AG08396 (cell line): Measurements from ENCODE around the gene RPLP2.
A peak's percentile ranks its signal among the peaks of the same experiment; 100 is the strongest.

Experiments used
- DNase-seq: peaks from one replicate; pipeline ENCODE4 v3.0.0; 2012; ENCODE audit warnings: low spot score, mixed read lengths

RPLP2 gene

DNA sequence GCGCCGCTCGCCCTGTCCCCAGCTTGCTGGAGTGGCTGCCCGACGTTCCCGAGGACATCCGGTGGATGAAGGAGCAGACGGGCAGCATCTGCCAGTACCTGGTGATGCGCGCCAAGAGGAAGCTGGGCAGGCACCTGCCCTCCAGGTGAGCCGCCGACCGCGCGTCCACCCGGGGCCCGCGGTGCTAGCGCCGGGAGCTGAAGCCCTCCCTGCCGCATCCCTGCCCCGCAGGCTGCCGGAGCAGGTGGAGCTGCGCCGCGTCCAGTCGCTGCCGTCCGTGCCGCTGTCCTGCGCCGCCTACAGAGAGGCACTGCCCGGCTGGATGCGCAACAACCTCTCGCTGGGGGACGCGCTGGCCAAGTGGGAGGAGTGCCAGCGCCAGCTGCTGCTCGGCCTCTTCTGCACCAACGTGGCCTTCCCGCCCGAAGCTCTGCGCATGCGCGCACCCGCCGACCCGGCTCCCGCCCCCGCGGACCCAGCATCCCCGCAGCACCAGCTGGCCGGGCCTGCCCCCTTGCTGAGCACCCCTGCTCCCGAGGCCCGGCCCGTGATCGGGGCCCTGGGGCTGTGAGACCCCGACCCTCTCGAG, 14.6 kb downstream of the RPLP2 start:
- DNase-seq, result no peak

DNA sequence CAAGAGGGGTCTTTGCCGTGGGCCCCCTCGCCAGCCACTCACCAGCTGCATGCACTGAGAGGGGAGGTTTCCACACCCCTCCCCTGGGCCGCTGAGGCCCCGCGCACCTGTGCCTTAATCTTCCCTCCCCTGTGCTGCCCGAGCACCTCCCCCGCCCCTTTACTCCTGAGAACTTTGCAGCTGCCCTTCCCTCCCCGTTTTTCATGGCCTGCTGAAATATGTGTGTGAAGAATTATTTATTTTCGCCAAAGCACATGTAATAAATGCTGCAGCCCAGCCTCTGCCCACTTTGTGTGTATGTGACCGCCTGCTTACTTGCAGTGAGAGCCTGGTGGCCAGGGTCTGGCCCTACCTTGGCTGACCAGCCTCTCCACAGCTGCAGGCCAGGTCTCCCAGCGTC, 15.2 kb downstream of the RPLP2 start:
- DNase-seq, result no peak

DNA sequence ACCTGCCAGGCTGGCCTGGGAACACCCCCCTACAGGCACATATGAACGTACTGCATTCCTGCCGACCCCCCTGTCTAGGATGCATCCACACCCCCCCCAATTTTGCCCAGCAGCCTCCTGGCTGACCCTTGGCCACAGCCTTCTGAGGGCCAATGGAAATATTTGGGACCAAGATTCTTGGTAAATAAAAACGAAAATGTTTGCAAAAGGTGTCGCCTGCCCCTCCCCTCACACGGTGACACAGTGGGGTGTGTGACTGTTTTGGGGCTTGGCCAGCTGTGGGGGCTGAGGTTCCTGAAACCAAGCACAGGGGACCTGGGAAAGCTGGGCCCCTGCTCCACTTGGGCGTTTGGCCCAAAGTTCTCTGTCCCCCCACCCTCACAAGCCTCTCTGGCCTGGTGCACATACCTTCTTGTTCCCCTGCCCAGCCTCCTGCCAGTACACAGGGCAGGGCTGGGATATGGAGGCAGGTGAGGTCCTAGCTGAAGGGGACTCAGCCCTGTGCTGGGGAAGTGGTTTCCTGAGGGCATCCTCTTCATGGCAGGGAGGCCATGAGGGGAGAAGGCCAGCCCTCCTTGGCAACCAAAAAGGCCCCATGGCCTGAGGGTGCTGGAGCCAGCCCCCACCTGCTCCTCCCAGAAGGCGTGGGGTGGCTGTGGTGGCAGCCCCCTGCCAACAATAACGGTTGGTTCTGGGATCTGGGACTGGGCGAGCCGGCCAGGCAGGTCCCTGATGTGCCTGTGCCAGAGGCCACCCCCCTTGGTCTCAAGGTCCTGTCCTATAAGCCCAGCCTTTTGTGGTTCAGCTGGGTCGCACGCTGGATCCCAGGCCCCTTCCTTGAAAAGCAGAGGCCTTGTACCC, 15.8 kb downstream of the RPLP2 start:
- no peak for DNase-seq

DNA sequence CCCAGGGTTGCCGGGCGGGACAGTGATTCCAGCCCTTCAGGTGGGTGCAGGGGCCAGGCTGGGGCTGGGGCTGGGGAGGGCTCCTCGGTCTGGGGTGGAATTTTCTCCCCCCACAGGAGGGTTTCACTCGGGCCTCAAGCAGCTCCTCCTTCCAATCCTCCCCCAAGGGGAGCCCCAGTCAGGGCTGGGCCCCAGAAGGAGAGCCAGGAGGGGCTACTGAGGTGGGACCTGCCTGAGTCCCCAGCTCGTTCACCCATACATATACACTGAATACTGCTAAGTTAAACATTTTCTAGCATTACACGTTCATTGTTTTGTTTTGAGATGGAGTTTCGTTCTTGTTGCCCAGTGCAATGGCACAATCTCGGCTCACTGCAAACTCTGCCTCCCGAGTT, 16.5 kb downstream of the RPLP2 start:
- DNase-seq, result no peak

DNA sequence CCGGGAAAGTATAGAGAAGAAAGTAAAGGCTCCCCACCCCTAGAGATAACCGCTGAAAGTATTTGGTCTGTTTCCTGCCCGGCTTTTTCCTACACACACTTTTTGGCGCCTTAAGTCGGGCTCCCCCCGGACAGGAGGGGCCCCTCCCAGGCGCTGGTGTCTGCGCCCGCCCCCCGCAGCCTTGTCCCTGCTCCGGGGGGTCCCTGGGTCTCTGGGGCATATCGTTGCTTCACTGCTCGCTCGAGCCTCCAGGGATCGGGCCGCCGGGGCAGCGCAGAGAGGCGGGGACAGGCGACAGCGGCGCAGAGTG, 17.0 kb downstream of the RPLP2 start:
- DNase-seq, result no peak

- DNase-seq, result no peak
These were observed 17.6 kb downstream of the RPLP2 start for GRCh38 chr11:827146-827896.

DNA sequence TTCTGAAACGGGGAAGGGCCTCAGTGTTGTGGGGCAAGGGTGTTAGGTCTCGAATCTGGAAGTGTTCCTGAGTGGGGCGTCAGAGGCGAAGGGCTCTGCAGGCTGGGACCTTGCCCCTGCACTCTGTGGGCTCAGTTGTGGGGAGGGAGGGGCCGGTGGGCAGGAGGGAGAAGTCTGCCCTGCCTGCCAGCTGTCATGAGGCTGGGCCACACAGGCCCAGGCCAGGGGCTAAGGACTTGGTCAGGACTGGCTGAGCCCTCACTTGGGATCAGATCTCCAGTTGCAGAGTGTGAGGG, 18.1 kb downstream of the RPLP2 start, which contains the start of gene CRACR2B:
Gene CRACR2B, plus strand, starts transcription at position 23 of the 296 bp plus-strand sequence. CDS start 689 bp downstream, outside the sequence.
- no peak for DNase-seq

DNA sequence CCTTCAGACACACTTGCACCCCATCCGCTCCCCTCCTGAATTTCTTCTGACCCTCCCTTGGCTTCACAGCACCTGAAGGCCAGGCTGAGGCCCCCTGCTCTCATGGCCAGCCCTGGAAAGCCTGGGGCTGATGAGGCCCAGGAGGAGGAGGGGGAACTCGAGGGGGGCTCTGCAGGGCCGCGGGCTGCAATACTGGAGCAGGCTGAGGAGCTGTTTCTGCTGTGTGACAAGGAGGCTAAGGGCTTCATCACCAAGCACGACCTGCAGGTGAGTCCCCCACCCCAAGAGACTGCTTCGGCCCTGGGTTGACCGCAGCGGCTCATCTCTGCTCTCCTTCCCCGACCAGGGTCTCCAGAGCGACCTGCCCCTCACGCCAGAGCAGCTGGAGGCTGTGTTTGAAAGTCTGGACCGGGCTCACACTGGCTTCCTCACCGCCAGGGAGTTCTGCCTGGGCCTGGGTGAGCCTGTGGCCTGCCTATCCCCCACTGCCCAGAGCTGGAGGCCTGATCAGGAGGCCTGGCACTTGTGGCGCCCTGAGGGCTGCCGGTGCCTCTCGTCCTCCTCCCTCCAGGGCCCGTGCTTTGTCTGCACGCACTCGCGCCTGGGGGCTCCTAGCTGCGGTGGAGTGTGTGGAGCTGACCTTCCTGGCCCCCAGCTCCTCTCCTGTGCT, 18.9 kb downstream of the RPLP2 start:
- no peak for DNase-seq

DNA sequence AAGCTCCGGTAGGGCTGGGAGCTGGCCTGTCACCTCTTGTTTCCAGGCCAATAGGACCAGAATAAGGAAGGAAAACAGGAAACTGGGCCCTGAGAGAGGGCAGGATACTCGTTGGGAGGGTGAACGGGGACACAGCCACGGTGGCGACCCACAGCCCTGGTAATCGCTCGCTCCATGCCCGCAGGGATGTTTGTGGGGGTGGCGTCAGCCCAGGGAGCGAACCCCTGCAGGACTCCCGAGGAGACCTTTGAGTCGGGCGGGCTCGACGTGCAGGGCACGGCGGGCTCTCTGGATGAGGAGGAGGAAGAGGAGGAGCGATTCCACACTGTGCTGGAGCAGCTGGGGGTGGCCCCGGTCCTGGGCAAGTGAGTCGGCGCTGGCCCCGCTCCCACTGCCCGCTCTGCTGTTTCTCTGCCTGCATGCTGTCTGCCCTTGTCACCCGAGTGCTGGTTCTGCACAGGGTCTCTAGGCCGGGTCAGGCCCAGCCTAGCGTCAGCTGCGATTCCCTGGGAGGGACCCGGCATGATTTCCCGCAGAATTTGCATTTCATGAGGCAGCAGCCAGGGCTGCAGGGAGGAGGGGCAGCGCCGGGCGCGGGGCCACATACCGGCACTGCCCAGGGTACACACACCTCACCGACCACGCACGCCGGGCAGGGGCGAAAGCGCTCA, 19.5 kb downstream of the RPLP2 start:
- no peak for DNase-seq

- no peak for DNase-seq
These were observed 20.1 kb downstream of the RPLP2 start for GRCh38 chr11:829847-830294.

DNA sequence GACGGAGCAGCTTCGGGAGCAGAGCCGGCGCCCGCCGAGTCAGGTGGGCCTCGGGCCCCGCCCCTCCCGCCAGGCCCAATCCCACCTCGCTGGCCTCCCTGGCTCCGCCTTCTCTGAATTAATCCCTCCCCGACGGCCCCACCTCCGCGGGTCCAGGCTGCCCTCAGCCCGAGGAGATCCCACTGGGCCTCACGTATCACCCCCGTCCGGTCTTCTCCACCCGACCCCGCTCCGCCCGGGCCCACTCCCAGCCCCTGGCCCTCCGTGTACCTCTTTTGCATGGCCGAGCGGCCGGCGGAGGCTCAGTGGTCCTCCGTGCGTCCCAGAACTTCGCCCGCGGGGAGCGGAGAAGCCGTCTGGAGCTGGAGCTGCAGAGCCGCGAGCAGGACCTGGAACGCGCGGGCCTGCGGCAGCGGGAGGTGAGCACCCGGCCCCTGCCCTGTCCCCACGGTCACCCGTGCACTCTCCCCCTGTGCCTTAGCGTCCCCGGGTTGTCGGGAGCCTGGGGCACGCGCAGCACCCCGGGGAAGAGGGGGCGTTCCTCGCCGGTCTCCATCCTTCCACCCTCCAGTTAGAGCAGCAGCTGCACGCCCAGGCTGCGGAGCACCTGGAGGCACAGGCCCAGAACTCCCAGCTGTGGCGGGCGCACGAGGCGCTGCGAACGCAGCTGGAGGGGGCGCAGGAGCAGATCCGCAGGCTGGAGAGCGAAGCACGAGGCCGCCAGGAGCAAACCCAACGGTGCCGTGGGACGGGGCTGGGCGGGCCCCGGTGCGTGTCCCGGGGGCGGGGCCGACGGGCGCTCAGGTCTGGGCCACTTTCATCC, 20.7 kb downstream of the RPLP2 start:
- DNase-seq, result peak; percentile 73

DNA sequence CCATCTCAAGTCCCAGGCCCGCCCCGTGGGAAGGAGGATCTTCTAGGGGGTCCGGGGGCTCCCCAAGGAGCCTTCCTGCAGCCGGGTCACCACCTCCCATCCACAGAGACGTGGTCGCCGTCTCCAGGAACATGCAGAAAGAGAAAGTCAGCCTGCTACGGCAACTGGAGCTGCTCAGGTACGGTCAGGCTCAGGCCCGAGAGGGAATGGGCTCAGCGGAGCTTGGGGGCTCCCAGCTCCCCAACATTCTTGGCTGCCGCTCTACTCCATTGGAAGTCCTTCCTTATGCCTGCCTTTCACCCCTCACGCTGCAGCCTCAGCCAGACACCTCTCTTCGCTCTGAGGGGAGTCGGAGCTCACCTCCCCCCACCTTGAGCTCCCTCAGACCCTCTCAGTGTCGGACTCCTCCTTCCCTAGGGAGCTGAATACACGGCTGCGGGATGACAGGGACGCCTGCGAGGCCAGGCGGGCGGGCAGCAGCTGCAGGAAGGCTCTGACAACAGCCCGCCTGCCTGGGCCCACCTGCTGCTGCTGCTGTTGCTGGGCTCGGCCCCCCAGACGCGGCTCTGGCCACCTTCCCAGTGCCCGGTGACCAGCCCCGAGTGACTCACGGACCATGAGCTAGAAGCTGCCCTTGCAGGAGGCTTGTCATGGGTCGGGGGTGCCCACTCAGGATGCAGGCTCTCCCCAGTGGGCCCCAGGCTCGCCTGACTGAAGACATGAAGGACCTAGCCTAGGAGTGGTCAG, 21.5 kb downstream of the RPLP2 start:
- DNase-seq, result no peak

DNA sequence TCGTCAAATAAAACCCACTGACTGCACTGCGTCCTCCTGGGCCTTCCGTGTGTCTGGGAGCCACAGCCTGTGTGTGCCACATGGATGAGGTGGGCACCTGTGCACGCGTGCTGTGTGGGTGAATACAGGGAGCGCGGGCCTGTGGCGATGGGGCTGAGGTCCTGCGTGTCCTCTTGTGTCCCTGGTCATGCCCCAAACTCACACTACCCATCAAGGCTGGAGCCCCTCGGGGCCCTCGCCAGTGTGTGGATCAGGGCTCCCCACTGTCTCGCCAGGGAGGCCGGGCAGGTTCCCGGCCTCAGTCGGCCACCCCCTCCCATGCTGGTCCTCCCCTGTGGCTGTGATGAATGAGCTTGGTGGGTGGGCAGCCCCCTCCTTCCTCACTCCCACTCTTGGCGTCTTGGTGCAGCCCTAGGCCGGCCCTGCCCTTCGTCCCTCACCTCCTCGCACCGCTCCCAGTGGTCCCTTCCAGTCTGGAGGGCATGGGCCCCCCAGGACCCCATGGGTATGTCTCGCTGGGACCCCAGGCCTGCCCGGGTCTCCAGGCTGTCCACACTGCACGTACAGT, 22.3 kb downstream of the RPLP2 start:
- DNase-seq, result no peak

DNA sequence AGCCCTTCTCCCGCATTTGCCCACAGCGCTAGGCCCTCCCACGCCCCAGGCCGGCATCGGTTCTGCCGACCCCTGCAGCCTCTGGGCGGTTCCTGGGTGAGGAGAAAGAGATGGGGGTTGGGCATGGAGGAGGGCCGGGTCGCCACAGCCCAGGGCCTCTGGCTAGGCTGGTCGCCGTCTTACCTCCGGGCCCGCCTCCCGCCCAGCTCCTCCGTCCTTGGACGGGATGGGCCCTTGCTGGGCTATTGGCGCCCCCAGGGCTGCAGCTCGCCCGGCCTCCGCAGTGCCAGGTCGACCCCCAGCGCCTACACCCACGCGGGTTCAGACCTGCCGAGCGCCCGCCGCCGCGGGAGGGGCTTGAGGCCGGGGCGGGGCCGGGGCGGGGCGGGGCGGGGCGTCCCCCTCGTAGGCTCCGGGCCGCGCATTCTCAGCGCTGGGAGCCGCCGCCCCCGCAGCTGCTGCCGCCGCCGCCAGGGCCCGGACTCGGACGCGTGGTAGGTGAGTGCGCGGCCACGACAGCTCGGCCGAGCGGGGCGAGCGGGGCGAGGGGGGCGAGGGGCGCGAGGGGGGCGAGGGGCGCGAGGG, 22.9 kb downstream of the RPLP2 start, which contains the start of gene CD151:
Gene CD151, plus strand, starts transcription at position 424 of the 585 bp plus-strand sequence. CDS start 3,118 bp downstream, outside the sequence.
- peak; percentile 82 for DNase-seq

DNA sequence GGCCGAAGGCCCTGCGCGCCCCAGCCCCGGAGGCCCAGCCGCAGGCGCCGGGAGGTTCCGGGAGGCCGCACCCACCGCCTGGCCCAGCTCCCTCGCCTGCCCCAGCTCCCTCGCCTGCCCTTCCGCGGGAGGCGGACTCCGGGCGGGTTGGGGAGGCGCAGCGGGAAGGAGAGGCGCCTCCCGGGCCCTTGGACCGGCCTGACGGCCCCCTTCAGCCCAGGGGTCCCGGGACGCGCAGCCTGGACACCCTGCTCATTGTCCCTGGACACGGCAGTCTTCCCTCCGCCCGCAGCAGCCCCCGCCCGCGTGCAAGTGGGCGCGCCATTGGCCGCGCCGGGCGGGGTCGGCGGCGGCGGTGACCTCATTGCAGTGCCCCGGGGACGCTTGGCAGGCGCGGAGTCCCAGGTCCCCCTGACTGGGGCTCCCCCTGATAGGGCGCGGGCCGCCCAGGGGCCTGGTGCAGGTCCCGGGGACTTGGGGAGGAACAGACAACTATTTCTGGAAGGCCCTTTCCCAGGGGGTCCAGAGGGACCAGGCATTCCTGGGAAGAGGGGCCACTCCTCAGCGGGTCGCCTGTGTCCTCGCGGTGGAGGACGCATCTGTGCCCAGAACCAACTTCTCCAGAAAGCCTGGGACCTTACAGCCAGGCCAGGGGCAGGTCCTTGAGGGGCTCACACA, 23.5 kb downstream of the RPLP2 start:
- DNase-seq, result no peak

- DNase-seq, result no peak
These were observed 24.1 kb downstream of the RPLP2 start for GRCh38 chr11:833849-834311.

- DNase-seq, result peak; percentile 74
These were observed 24.9 kb downstream of the RPLP2 start for GRCh38 chr11:834371-835316.

DNA sequence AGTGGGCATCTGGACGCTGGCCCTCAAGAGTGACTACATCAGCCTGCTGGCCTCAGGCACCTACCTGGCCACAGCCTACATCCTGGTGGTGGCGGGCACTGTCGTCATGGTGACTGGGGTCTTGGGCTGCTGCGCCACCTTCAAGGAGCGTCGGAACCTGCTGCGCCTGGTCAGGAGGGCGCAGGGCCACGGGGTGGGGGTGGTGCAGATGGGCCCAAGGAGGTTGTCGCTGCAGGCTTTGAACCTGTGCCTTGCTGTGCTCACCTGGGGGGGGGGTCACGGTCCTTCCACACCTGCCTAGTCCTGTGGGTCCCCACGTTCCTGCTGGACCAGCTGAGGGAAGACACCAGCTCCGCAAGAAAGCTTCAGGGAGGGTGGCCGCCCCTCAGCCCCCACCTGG, 26.5 kb downstream of the RPLP2 start:
- no peak for DNase-seq
